Measurements from ENCODE around the gene MON1B. TPM values are rescaled to one million over a fixed set of nuclear protein-coding genes. Genes with fewer than 3 reads are reported as not detected.

The MON1B gene
- total RNA-seq: 10 to 100 TPM; 16.6 to 30.1 (median 27.3) TPM
- long read RNA-seq, partial matches to known transcripts: 0 of 2 reads
- long read RNA-seq, other reads (novel, unspliced or antisense): 1 of 2 reads

DNA sequence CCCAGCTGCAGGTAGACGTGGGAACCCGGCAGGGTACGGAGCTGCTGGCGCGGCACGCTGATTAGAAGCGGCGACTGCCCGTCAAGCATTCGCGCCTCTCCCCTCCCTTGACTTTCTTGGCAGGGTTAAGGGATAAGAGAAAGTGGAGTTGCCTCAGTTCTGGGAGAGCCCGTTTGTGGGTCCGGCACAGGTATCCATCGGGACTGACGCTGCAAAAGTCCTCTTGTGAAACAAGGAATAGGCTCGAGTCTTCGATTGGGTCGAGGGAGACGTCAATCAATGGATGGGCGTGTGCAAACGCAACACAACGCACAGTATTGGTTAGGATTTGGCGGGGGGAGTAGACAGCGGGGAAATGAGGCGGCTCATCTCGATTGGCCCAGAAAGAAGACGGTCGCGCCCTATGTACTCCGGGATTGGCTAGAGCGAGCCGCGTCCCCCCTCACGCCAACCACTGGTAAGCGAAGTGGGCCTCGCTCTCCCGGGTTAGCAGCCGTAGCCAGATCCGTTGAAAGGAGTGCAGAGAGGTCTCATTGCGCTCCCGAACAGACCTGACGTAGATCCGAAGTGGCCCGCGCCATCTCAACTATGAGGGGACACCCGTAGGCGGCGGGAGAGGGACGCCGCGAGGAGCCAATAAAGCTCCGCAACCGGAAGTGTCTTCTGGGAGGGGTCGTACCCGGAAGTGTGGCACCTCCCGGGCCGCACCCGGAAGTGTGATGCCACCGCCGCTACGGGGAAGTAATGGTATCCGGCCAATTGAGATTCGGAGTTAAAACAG is at the start of gene MON1B:
Gene MON1B, plus strand, starts transcription at position 713 of the 781 bp plus-strand sequence. CDS start 296 bp downstream, outside the sequence.
- ATAC-seq (peak; percentile 96 to 99 (median 98)), DNase-seq (peak; percentile 97 to 98 (median 98))
- Histone ChIP-seq H3K27ac (peak within 1 kb of the TSS; percentile 90 to 99 (median 96)), H3K27me3 (no peaks in the 10 kb centered on the region), H3K4me3 (peak within 1 kb of the TSS; percentile 78 to 92 (median 89)), H3K36me3 (peaks cover 0 to 29% (median 9%) of the 10 kb centered on the region in 4 donors), H3K4me1 (peaks cover 0 to 11% (median 3%) of the 10 kb centered on the region in 4 donors), H3K9me3 (no peaks in the 10 kb centered on the region)
- TF ChIP-seq POLR2A (IDR thresholded peaks at IDR 0.05): peak; percentile 89
- TF ChIP-seq, protein P1, sequence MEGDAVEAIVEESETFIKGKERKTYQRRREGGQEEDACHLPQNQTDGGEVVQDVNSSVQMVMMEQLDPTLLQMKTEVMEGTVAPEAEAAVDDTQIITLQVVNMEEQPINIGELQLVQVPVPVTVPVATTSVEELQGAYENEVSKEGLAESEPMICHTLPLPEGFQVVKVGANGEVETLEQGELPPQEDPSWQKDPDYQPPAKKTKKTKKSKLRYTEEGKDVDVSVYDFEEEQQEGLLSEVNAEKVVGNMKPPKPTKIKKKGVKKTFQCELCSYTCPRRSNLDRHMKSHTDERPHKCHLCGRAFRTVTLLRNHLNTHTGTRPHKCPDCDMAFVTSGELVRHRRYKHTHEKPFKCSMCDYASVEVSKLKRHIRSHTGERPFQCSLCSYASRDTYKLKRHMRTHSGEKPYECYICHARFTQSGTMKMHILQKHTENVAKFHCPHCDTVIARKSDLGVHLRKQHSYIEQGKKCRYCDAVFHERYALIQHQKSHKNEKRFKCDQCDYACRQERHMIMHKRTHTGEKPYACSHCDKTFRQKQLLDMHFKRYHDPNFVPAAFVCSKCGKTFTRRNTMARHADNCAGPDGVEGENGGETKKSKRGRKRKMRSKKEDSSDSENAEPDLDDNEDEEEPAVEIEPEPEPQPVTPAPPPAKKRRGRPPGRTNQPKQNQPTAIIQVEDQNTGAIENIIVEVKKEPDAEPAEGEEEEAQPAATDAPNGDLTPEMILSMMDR (IDR thresholded peaks at IDR 0.05): no peak
- 1% methylated on average over 36 of the region's 63 CpGs for WGBS (ENCODE audit: insufficient coverage, low coverage, low lambda C conversion rate, missing lambda C conversion rate)
- intact Hi-C loops (cut with DNase I): no loop called here

DNA sequence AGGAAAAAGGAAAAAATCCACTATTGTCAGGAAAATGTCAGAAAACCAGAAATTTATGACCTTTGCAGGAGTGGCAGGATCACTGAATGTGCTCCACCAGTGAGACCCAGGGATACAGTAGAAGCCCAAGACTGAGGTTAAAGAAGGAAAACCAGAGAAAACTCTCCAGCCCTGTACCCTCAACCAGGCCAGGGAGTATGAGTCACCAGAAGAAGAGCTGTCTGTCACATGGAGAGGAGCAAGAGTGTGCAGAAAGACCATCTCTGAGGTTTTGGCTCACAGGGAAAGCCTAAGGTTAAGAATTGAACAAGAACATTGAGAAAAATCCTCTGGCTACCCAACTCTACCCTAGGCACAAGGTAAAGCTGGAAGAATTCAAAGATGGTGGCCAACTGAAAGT is 47.6 kb upstream of the MON1B start:
- H3K27ac ChIP-seq: no peak overlapping the region
- no peak overlapping the region for H3K4me3 ChIP-seq
- no peaks in the 10 kb centered on the region for H3K36me3 ChIP-seq
- ATAC-seq: no peak
- intact Hi-C loops (cut with DNase I): no loop called here
- no peak for DNase-seq
- TF ChIP-seq, protein P1 (IDR thresholded peaks at IDR 0.05): no peak
- TF ChIP-seq POLR2A (IDR thresholded peaks at IDR 0.05): no peak
- no peaks in the 10 kb centered on the region for H3K4me1 ChIP-seq
- no peaks in the 10 kb centered on the region for H3K9me3 ChIP-seq
- H3K27me3 ChIP-seq: no peaks in the 10 kb centered on the region

DNA sequence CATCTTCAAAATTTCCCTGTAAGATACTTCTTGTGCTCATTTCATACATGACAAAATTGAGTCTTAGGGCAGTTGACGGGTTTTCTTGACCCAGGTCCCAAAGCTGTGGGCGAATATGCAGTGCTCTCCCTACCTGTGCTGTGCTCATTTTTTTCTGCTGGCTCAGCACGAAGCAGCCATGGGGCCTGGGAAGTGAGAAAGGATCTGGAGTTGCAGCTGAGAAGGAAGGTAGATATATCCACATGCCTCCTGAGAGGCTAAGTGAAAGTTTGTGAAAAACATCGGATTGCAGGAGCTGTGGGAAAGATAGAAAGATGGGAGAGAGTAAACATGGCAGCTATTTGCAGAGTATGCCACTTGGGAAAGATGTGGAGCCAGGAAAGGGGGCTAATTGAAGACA is 42.9 kb upstream of the MON1B start:
- H3K4me3 ChIP-seq: no peak overlapping the region
- TF ChIP-seq, protein P1 (IDR thresholded peaks at IDR 0.05): no peak
- no peak for TF ChIP-seq POLR2A (IDR thresholded peaks at IDR 0.05)
- ATAC-seq (no peak), DNase-seq (no peak)
- H3K27ac ChIP-seq: no peak overlapping the region
- no peaks in the 10 kb centered on the region for H3K36me3 ChIP-seq
- 63% methylated on average over 4 of the region's 4 CpGs for WGBS (ENCODE audit: insufficient coverage, low coverage, low lambda C conversion rate, missing lambda C conversion rate)
- no peaks in the 10 kb centered on the region for H3K4me1 ChIP-seq
- no peaks in the 10 kb centered on the region for H3K27me3 ChIP-seq
- intact Hi-C loops (cut with DNase I): no loop called here
- no peaks in the 10 kb centered on the region for H3K9me3 ChIP-seq

DNA sequence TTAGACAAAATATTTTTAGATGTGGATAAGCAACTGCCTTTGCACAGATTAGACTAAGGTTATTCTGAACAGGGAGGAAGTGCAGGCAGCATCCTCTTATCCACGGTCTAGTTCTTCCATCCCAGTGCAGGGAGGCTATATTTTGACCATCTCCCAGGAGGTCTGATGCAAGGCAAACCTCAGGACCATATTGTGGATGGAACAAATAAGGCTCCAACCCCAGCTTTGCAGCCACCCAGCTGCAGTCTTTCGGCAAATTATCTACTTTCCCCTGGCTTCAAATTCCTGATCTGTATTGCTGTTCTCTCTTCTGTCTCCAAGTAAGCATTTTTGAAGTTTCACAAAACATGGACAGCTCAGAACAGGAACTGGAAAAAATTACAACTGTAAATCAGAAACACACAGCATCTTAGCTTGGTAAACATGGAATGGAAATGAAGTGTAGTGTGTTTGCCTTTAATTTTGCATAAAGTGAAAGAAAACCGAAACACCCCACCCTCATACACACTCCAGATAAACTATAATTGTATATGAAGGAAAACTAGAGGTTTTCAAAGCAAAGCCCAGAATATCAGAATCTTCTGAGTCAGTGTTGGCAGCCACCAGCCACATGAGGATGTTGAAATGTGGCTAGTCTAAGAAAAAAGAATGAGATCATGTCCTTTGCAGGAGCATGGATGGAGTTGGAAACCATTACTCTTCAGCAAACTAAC is 33.5 kb upstream of the MON1B start:
- H3K4me3 ChIP-seq: no peak overlapping the region
- TF ChIP-seq POLR2A (IDR thresholded peaks at IDR 0.05): no peak
- TF ChIP-seq, protein P1 (IDR thresholded peaks at IDR 0.05): no peak
- no peak overlapping the region for H3K27ac ChIP-seq
- WGBS (ENCODE audit: insufficient coverage, low coverage, low lambda C conversion rate, missing lambda C conversion rate): 35% methylated on average over 2 of the region's 3 CpGs
- H3K36me3 ChIP-seq: no peaks in the 10 kb centered on the region
- no peaks in the 10 kb centered on the region for H3K4me1 ChIP-seq
- ATAC-seq (no peak), DNase-seq (no peak)
- H3K9me3 ChIP-seq: no peaks in the 10 kb centered on the region
- H3K27me3 ChIP-seq: no peaks in the 10 kb centered on the region
- intact Hi-C loops (cut with DNase I): no loop called here

Data from right lobe of liver (tissue), 6 donors.